SH-SY5Y (cell line): ENCODE measurements around the gene DNAJC2.

Experiments used
- GATA2 ChIP-seq: IDR thresholded peaks from 2 replicates; pipeline ENCODE4 v1.6.1; 2011; ENCODE audit warnings: mild to moderate bottlenecking, low read depth, low read length
- GATA3 ChIP-seq: IDR thresholded peaks from 2 replicates; pipeline ENCODE4 v1.6.1; 2011; ENCODE audit warnings: low read depth, mild to moderate bottlenecking, low read length, moderate library complexity

The DNAJC2 gene

DNA sequence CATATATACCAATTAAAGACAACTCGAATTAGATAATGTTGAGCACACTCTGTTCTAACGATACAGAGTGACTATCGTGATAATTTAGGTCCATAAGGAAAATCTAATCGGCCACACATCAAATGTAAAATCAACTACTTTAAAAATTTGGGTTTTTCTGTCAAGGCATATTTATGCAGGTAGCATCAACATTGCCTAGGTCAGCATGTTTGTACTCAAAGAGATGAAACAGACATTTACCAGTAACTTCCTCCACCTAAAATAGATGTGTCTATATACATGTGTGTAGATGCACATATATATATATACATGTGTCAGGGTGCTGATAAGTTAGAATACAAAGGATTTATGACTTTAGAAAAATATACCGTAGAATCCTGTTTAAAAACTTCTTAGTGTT is 24.9 kb upstream of the DNAJC2 start:
- TF ChIP-seq GATA2 (no peak), GATA3 (no peak)

DNA sequence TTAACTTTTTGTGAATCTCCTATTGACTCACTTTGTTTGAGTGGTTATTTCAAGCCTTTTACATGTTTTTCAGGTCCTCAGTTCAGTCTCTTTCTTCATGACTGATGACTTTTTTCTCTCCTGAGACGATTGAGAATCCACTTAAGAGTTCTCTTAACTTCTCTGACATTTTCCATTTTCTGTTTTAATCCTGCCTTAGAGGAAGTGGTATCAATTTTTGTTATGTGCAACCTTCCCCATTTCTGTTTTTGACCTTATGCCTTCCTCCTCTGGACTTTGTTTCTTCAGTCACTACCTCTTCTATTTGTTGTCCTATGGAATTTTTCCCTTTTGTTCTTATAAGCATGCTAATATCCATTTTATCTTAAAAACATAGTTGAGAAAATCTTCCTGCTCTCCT is 5.2 kb upstream of the DNAJC2 start:
- TF ChIP-seq GATA2: no peak
- TF ChIP-seq GATA3: no peak

DNA sequence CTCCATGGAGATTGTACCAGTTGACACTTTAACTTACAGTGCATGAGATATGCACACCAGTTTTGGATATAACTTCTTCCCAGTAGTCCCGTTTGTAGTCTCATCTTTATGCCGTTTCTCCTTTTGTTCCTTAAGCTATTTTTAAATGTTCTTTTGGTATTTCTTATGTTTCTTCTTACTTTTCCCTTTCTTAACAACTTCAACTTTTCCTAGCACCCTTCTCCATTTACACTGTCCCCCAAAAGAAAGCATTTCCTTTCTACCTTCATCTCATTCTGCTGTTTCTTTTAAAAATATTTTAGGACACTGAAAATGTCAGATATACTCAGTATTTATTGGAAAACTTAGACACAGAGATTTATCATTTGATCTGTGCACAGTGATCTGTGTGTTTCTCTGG is 4.4 kb upstream of the DNAJC2 start:
- TF ChIP-seq GATA2 (no peak), GATA3 (no peak)

DNA sequence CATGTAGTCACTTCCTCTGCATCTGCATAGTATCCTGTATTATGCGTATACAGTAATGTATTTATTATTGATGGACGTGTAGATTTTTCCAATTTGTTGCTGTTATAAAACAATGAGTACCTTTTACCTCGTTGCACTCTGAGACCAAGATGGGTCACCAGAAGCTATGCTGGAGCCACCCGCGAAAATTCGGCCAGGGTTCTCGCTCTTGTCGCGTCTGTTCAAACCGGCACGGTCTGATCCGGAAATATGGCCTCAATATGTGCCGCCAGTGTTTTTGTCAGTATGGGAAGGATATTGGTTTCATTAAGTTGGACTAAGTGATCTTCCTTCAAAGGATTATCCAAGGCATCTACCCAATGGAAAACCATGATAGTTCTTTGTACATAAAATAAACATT is 3.9 kb upstream of the DNAJC2 start:
- TF ChIP-seq GATA2 (no peak), GATA3 (no peak)

DNA sequence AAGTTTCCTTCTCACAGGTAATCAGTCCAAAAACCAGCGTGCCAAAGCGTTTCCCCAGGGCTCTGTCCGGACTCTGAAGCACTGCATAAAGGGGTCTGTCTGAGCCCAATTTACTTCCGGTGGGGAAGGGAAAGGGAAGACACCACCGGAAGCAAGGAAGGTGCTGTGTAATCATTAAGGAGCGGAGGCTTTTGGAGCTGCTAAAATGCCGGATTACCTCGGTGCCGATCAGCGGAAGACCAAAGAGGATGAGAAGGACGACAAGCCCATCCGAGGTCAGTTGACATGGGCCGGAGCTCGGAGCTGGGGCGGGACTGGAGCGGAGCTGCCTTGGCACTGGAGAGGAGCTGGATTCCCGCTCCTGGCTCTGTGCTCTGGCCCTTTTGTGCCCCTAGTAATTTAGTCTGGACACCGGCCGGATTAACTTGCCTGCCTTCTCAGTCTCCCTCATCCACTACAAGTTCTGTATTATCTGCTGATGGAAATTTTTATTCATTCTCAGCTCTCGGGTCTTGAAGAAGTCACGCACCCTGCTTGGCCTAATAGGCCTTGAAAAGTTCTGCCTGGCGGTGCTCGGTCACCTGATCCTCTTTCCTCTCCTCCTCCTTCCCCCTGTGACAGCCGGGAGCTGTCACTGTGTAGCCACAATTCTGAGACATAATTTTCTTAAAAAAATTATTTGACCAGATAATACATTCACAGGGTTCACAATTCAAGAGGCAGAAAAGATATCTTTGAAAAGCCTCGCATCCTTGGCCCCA is 3.1 kb upstream of the DNAJC2 start, which contains the start of gene PSMC2:
Gene PSMC2, plus strand, starts transcription at position 137 of the 761 bp plus-strand sequence. Its CDS starts 69 bp downstream, at position 206.
- TF ChIP-seq GATA3 (no peak), GATA2 (no peak)

DNA sequence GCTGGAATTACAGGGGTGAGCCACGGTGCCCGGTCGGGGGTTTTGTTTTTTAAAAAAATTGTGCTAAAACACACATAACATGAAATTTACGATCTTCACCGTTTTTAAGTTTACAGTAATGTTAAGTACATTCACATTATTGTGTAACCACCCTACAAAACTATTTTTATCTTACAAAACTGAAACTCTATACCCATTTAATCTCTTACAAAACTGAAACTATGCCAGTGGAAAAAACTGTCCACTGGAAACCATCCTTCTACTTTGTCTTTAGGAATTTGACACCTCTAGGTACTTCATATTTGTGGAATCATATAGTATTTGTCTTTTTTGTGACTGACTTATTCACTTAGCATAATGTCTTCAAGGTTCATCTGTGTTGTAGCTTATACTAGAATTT is 1.8 kb upstream of the DNAJC2 start:
- TF ChIP-seq GATA3 (no peak), GATA2 (no peak)

DNA sequence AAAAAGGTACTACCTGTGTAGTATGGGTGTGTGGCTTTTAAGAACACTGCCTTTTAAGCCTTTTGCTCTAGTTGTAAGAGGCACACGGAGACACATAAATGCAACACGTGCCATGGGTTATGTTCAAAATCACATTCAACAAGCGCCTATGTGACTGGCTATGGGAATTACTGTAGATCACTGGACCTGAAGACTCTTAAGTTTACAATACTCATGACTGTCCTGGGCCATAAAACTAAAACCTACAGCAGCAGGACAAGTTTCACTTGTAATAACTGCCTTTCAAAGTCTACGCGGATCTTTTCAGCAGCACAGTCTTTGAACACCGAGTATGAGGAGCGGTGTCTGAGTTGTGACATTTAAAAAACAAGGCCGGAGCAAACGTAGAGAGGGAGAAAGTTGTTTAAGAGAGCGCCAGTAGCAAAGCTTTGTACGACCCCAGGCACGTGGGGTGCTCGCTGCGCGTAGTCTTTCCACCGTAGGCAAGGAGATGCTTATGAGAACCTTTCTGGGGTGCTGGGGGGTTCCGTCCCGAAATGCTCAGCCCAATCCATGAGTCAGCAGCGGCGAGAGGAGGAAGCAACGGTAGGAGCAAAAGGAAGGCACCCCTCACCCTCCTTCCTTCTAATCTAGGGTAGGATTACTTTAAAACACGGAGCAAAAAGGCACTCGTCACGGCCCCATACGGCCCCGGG is 662 bp downstream of the DNAJC2 start:
- no peak for TF ChIP-seq GATA2
- TF ChIP-seq GATA3: no peak

DNA sequence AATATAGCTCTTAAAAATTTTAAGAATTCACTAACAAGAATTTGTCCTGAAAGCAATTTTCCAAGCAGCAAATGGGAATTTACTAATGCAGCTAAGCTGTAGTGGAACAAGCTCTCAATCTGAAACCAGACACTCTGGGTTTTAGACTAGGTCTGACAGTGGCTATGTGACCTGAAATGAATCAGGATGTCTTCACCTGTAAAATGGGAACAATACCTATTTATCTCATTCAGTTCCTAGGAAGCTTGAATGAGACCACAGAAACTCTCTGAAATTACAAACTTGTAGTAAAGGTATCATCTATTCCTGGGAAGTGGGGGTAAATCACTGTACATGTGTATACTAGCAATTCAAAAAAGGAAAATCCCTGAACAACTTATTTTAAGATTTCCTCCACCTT is 1.2 kb downstream of the DNAJC2 start:
- no peak for TF ChIP-seq GATA2
- no peak for TF ChIP-seq GATA3

DNA sequence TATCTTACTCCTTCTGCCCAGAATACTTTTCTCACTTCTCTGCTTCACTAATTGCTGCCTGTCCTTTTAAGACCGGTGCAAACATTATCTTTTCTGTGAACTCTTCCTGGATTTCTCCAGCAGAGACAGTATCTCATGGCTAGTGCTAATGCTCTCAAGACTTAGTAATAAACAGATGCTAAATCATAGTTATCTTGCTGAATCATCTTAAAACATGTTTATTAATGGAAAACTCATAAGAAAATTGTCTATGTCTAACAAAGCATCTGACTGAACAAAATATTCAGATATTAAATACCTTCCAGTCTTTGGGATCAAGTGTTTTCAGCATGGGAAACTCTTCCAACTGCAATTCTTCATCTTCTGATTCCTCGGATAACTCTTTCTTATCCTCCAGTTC is 3.1 kb downstream of the DNAJC2 start:
- TF ChIP-seq GATA2 (no peak), GATA3 (no peak)

DNA sequence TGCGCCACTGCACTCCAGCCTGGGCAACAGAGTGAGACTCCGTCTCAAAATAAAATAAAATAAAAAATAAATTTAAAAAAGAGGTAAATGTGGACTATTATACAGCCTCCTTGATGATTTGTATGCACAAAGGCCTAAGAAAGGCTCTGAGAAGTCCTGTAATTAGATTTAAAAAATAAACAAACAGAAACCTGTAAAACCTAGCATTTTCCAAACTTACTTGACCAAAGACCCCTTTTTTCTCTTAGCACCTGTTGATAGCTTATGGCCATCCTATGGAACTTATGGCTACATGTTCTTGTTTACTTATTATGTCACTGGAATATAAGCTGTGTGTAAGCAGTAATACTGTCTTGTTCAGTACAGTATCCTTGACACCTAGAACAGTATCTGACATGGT is 5.7 kb downstream of the DNAJC2 start:
- TF ChIP-seq GATA2 (no peak), GATA3 (no peak)

DNA sequence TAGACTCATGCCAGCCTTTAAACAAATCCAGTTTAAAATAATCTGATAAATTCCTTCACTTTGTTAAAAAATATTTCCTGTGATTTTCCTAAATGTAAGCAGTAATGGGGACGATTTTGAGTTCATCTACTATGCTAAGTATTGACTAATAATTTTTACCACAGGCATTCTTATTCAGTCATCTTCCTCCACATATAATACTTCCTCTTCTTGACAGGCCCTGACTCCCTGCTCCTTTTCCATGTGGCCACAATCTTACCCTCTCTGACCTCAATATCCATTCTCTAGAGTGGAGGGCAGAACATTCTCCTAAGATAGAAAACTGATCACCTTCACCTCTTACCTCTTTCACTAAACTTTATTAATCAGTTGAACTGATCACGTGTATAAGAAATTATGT is 7.8 kb downstream of the DNAJC2 start:
- no peak for TF ChIP-seq GATA2
- no peak for TF ChIP-seq GATA3

DNA sequence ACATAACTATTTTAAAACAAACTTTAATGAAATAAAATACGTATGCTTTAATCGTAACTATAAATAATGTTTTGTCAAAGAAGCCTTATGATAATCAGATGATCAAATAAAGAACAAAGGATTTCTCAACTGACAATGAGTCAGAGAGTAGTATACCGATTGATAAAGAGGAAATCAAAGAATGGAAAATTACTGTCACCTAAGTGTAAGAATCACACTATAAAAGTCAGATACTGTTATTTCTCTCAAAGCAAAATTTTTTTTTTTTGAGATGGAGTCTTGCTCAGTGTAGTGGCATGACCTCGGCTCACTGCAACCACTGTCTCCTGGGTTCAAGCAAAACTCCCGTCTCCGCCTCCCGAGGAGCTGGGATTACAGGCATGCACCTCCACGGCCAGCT is 18.8 kb downstream of the DNAJC2 start:
- no peak for TF ChIP-seq GATA2
- no peak for TF ChIP-seq GATA3

DNA sequence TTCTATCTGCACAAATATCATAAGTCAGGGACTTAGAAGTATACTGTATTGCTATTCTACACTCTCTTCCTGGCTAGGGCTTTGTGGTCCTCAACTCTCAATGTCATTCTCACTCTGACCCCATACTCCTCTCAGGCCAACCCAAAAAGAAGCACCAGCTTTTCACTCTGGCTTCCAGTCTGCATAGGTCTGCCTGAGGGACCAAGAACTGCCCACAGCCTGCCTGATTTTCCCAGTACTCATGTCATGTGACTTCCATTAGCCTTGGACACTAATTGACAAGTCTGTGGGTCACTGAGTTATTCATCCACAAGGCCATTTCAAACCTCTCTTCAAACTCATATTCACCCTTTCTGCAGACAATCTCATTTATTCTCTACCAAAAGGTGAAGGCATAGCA is 27.6 kb downstream of the DNAJC2 start:
- no peak for TF ChIP-seq GATA2
- no peak for TF ChIP-seq GATA3

DNA sequence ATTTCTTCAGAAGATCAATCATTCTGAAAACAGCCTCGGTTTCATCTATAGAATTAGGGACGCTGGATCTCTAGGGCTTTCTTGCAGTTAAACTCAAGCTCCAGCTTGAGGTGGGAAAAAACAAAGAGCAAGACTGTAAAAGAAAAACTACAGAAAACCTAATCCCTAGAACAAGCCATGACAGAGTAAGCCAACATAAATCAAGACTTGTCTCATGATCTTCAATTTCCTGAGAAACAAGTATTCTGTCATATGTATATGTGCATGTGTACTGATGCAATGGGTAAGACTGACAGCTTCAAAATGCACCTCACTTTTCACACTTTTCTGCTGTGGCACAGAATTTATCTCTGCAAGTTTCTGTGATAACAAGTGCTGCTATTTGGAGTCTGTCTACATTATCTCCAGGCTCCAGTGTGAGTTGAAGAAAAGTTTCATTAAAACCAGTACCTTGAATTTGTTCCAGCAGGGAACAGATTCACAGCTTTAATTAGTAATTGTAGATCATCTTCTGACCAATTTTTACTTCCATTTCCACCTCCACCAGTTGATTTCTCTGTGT is 28.1 kb downstream of the DNAJC2 start:
- no peak for TF ChIP-seq GATA3
- TF ChIP-seq GATA2: no peak

DNA sequence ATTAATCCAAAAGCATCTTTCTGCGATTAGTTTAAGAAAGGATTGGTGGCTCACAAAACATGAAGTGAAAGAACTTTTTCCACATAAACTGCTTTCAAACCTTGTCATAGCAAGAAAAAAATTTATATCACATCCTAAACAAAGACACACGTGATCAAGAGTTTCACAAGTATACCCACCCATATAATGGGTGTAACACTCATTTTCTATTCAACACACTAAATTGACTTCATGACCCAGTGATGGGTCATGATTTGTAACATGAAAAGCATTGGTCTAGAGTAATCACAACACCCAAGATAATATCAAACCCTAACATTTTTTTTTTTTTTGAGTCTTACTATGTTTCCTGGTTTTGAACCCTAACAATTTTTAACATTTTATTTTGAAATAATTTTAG is 29.7 kb downstream of the DNAJC2 start:
- TF ChIP-seq GATA2: no peak
- TF ChIP-seq GATA3: no peak
